GM10248 (cell line): ENCODE data around the gene NUDT3.

Experiments
- CTCF ChIA-PET: fragments of 300-600 bp; sonication (Branson Sonifier 250); formaldehyde crosslinking; extraction: SDS; loops from one replicate; lab custom pipeline; 2021; ENCODE audit warnings: antibody characterized with exemption; lab: Yijun Ruan, JAX
- POLR2A ChIA-PET: fragments of 350-650 bp; sonication (Branson Sonifier 250); formaldehyde crosslinking; extraction: SDS; loops from one replicate; lab custom pipeline; 2020; ENCODE audit warnings: antibody characterized with exemption; lab: Yijun Ruan, JAX
- DNase-seq: peaks from one replicate; pipeline ENCODE4 v3.0.0; 2012; ENCODE audit errors: extremely low spot score
- CTCF ChIP-seq: IDR thresholded peaks from 2 replicates; pipeline ENCODE4 v1.5.1; 2012; ENCODE audit warnings: mild to moderate bottlenecking, low read depth; ENCODE audit errors: extremely low read depth, missing control alignments, control extremely low read depth

NUDT3 gene

GRCh38 chr6:34362909-34363680 is 29.4 kb downstream of the NUDT3 start:
- ChIA-PET CTCF (interaction anchor here (1.0 to 1.8 kb wide), 11 partner anchors 11 to 114 kb away, joined by 3 to 6 read pairs (median 3); partner anchors contain the start of gene SMIM29), POLR2A (interaction anchor here (0.5 to 0.6 kb wide), 3 partner anchors 12 to 135 kb away, joined by 3 to 8 read pairs (median 4); no protein-coding TSS in a partner anchor)
- no peak for TF ChIP-seq CTCF
- DNase-seq, result peak; percentile 40

GRCh38 chr6:34362176-34362575 is 30.3 kb downstream of the NUDT3 start:
- POLR2A ChIA-PET, result interaction anchor here (0.5 to 0.6 kb wide), 3 partner anchors 11 to 134 kb away, joined by 3 to 8 read pairs (median 4); no protein-coding TSS in a partner anchor
- DNase-seq, result no peak
- CTCF ChIA-PET, result interaction anchor here (1.0 to 1.8 kb wide), 9 partner anchors 12 to 113 kb away, joined by 3 to 6 read pairs (median 3); partner anchors contain the start of gene SMIM29
- TF ChIP-seq CTCF, result no peak

- no peak for DNase-seq
- TF ChIP-seq CTCF, result no peak
- POLR2A ChIA-PET, result no interaction called here
Measured at GRCh38 chr6:34360556-34360955, 31.9 kb downstream of the NUDT3 start.

DNA sequence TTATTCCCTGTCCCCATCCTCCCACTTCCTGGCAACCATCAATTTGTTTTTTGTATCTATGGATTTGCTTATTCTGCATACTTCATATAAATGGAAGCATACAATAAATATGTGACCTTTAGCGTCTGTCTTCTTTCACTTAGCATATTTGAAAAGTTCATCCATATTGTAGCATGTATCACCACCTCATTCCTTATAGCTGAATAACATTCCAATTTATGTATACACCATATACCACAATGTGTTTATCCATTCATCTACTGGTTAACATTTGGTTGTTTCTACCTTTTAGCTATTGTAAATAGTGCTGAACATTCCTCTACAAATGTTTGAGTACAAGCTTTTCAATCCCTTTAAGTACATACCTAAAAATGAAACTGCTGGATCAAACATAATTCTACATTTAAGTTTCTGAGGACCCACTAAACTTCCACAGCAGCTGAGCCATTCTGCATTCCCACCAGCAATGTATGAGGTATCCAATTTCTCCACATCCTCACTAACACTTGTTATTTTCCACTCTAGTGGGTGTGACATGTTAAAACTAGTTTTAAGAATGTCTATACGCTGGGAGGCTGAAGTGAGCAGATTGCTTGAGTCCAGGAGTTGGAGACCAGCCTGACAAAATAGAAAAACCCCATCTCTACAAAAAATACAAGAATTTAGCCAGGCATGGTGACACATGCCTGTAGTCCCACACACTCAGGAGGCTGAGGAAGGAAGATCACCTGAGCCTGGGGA is 32.9 kb downstream of the NUDT3 start:
- POLR2A ChIA-PET, result no interaction called here
- no peak for TF ChIP-seq CTCF
- no peak for DNase-seq
- CTCF ChIA-PET, result interaction anchor here (1.3 to 1.7 kb wide), 3 partner anchors 9 to 32 kb away, joined by 3 to 4 read pairs (median 4); no protein-coding TSS in a partner anchor

More at GRCh38 chr6:34360556-34360955, 31.9 kb downstream of the NUDT3 start:
- CTCF ChIA-PET, result interaction anchor here (1.3 to 1.7 kb wide), 4 partner anchors 8 to 31 kb away, joined by 3 to 4 read pairs (median 4); no protein-coding TSS in a partner anchor

DNA sequence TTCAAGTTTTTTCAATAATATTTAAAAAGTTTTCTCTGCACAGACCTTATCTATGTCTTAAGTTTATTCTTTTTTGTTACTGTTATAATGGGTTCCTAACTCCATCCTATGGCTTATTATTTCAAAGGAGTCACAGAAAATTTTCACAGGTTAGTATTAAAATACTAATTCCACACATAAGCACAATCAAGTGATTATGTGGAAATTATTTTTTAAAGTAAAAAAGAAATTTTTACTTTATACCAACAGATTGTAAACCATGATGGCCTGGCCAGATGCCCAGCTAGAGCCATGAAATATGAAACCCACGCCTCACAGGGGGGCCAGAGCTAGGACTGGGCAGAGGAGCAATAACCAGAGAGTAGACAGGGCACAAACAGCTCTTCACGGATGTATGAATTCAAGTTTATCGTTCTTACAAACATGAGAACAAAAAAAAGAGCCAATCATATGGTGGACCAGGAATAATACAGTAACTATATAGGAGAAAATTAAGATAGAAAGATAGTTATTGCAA is 34.0 kb downstream of the NUDT3 start:
- no peak for TF ChIP-seq CTCF
- DNase-seq, result no peak
- ChIA-PET CTCF (interaction anchor here (1.3 to 2.1 kb wide), 3 partner anchors 10 to 20 kb away, joined by 3 to 5 read pairs (median 4); no protein-coding TSS in a partner anchor), POLR2A (no interaction called here)

GRCh38 chr6:34357937-34358336 is 34.5 kb downstream of the NUDT3 start:
- ChIA-PET POLR2A (no interaction called here), CTCF (interaction anchor here (1.3 to 2.1 kb wide), 3 partner anchors 10 to 19 kb away, joined by 3 to 5 read pairs (median 4); no protein-coding TSS in a partner anchor)
- no peak for TF ChIP-seq CTCF
- no peak for DNase-seq
